Liver (tissue), 3 donors: ENCODE data around the gene HDC.

Source experiments
- GABPA ChIP-seq, 2 donors: IDR thresholded peaks in 1 of 2; conservative IDR thresholded peaks in 1 of 2; 2 replicates each; pipeline ENCODE4 v1.6.1; 2016; ENCODE audit warnings: antibody characterized with exemption in 2 of 2, mild to moderate bottlenecking in 1 of 2, moderate library complexity in 1 of 2
- JUND ChIP-seq, 2 donors: IDR thresholded peaks; 2 replicates each; pipeline ENCODE4 v1.6.1; 2016; ENCODE audit warnings: antibody characterized with exemption in 2 of 2
- RXRA ChIP-seq, 2 donors: IDR thresholded peaks; 2 replicates each; pipeline ENCODE4 v1.6.1; 2017 to 2018; ENCODE audit warnings: antibody characterized with exemption in 2 of 2, mild to moderate bottlenecking in 1 of 2
- SP1 ChIP-seq: IDR thresholded peaks from 2 replicates; pipeline ENCODE4 v1.6.1; 2018; ENCODE audit warnings: antibody characterized with exemption, mild to moderate bottlenecking
- TAF1 ChIP-seq: conservative IDR thresholded peaks from 2 replicates; pipeline ENCODE4 v1.6.1; 2016; ENCODE audit warnings: antibody characterized with exemption, mild to moderate bottlenecking
- YY1 ChIP-seq: IDR thresholded peaks from 2 replicates; pipeline ENCODE4 v1.6.1; 2016; ENCODE audit warnings: antibody characterized with exemption, mild to moderate bottlenecking
- TF ChIP-seq, protein P1 (sequence below): fragments of 150-350 bp; IDR thresholded peaks from 2 replicates; pipeline ENCODE4 v1.5.1; 2017; ENCODE audit warnings: improper control_type of control experiment, low read depth, low read length; ENCODE audit not compliant: missing input control
- TF ChIP-seq, protein P2 (sequence below): IDR thresholded peaks from 2 replicates; pipeline ENCODE4 v1.6.1; 2016; ENCODE audit warnings: antibody characterized with exemption, mild to moderate bottlenecking
- TF ChIP-seq, protein P3 (sequence below): IDR thresholded peaks from 2 replicates; pipeline ENCODE4 v1.6.1; 2016; ENCODE audit warnings: antibody characterized with exemption
- TF ChIP-seq, protein P4 (sequence below): IDR thresholded peaks from 2 replicates; pipeline ENCODE4 v1.6.1; 2016; ENCODE audit warnings: antibody characterized with exemption
- donor health status: healthy.
- donor health status: healthy.

DNA sequence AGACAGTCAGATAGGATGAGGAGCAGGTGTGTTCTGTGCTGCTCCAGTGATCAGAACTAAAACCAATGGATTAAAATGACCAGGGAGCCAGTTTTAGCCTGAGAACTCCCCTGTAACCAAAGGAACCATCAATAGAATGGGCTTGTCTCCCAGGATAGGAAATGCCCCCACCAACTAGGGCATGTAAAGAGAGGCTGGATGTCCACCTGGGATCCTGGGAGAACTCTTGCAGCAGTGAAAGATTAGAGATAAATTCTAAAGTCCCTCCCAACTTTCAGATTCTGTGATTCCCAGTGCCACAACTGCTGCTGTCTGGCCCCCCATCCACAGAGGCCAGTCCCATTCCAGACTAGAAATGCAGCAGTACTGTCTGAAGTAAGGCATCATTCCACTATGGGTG, 33.8 kb downstream of the HDC start:
- no peak for TF ChIP-seq TAF1
- TF ChIP-seq RXRA (IDR thresholded peaks at IDR 0.05): no peak
- TF ChIP-seq, protein P1, sequence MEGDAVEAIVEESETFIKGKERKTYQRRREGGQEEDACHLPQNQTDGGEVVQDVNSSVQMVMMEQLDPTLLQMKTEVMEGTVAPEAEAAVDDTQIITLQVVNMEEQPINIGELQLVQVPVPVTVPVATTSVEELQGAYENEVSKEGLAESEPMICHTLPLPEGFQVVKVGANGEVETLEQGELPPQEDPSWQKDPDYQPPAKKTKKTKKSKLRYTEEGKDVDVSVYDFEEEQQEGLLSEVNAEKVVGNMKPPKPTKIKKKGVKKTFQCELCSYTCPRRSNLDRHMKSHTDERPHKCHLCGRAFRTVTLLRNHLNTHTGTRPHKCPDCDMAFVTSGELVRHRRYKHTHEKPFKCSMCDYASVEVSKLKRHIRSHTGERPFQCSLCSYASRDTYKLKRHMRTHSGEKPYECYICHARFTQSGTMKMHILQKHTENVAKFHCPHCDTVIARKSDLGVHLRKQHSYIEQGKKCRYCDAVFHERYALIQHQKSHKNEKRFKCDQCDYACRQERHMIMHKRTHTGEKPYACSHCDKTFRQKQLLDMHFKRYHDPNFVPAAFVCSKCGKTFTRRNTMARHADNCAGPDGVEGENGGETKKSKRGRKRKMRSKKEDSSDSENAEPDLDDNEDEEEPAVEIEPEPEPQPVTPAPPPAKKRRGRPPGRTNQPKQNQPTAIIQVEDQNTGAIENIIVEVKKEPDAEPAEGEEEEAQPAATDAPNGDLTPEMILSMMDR: no peak
- no peak for TF ChIP-seq YY1
- TF ChIP-seq, protein P2, sequence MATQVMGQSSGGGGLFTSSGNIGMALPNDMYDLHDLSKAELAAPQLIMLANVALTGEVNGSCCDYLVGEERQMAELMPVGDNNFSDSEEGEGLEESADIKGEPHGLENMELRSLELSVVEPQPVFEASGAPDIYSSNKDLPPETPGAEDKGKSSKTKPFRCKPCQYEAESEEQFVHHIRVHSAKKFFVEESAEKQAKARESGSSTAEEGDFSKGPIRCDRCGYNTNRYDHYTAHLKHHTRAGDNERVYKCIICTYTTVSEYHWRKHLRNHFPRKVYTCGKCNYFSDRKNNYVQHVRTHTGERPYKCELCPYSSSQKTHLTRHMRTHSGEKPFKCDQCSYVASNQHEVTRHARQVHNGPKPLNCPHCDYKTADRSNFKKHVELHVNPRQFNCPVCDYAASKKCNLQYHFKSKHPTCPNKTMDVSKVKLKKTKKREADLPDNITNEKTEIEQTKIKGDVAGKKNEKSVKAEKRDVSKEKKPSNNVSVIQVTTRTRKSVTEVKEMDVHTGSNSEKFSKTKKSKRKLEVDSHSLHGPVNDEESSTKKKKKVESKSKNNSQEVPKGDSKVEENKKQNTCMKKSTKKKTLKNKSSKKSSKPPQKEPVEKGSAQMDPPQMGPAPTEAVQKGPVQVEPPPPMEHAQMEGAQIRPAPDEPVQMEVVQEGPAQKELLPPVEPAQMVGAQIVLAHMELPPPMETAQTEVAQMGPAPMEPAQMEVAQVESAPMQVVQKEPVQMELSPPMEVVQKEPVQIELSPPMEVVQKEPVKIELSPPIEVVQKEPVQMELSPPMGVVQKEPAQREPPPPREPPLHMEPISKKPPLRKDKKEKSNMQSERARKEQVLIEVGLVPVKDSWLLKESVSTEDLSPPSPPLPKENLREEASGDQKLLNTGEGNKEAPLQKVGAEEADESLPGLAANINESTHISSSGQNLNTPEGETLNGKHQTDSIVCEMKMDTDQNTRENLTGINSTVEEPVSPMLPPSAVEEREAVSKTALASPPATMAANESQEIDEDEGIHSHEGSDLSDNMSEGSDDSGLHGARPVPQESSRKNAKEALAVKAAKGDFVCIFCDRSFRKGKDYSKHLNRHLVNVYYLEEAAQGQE: no peak
- no peak for TF ChIP-seq GABPA (IDR thresholded peaks at IDR 0.05 in 1 of 2, conservative IDR thresholded peaks at IDR 0.05 in 1 of 2)
- TF ChIP-seq, protein P3, sequence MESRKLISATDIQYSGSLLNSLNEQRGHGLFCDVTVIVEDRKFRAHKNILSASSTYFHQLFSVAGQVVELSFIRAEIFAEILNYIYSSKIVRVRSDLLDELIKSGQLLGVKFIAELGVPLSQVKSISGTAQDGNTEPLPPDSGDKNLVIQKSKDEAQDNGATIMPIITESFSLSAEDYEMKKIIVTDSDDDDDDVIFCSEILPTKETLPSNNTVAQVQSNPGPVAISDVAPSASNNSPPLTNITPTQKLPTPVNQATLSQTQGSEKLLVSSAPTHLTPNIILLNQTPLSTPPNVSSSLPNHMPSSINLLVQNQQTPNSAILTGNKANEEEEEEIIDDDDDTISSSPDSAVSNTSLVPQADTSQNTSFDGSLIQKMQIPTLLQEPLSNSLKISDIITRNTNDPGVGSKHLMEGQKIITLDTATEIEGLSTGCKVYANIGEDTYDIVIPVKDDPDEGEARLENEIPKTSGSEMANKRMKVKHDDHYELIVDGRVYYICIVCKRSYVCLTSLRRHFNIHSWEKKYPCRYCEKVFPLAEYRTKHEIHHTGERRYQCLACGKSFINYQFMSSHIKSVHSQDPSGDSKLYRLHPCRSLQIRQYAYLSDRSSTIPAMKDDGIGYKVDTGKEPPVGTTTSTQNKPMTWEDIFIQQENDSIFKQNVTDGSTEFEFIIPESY: no peak
- no peak for TF ChIP-seq SP1
- TF ChIP-seq, protein P4, sequence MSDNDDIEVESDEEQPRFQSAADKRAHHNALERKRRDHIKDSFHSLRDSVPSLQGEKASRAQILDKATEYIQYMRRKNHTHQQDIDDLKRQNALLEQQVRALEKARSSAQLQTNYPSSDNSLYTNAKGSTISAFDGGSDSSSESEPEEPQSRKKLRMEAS: no peak
- TF ChIP-seq JUND (IDR thresholded peaks at IDR 0.05): no peak
